ENCODE measurements around the gene PRDX1.

PRDX1 gene

GRCh38 chr1:45521413-45522323 lies at the start of gene PRDX1:
PRDX1 (minus strand) TSS chr1:45521884; CDS start chr1:45519043, 2,841 bp downstream.
- peak; percentile 93 for DNase-seq (ENCODE audit: low read depth)

- no peak for DNase-seq (ENCODE audit: low read depth)
Measured at GRCh38 chr1:45570631-45571030, 48.9 kb upstream of the PRDX1 start.

- DNase-seq (ENCODE audit: low read depth), result peak; percentile 70
Measured at GRCh38 chr1:45569962-45570581, 48.4 kb upstream of the PRDX1 start.

- no peak for DNase-seq (ENCODE audit: low read depth)
Measured at GRCh38 chr1:45569571-45569961, 47.9 kb upstream of the PRDX1 start.

GRCh38 chr1:45568421-45568820 lies 46.7 kb upstream of the PRDX1 start:
- DNase-seq (ENCODE audit: low read depth), result no peak

- DNase-seq (ENCODE audit: low read depth), result no peak
Measured at GRCh38 chr1:45567911-45568310, 46.2 kb upstream of the PRDX1 start.

DNA sequence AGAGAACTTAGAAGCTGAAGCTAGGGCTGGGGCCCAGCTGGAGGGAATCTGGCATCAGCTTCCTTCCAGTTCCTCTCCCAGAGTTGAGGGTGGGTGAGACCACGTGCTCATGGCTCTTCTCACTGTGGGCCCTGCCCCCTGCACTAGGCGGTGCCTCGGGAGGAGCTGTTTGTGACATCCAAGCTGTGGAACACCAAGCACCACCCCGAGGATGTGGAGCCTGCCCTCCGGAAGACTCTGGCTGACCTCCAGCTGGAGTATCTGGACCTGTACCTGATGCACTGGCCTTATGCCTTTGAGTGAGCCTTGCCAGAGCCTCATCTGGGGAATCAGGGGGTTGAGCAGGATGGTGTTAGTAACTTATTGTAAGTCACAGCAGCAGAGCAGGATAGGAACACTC lies 45.0 kb upstream of the PRDX1 start:
- no peak for DNase-seq (ENCODE audit: low read depth)

- DNase-seq (ENCODE audit: low read depth), result no peak
Measured at GRCh38 chr1:45563843-45564242, 42.2 kb upstream of the PRDX1 start.

GRCh38 chr1:45557422-45557944 lies 35.8 kb upstream of the PRDX1 start:
- DNase-seq (ENCODE audit: low read depth), result no peak

DNA sequence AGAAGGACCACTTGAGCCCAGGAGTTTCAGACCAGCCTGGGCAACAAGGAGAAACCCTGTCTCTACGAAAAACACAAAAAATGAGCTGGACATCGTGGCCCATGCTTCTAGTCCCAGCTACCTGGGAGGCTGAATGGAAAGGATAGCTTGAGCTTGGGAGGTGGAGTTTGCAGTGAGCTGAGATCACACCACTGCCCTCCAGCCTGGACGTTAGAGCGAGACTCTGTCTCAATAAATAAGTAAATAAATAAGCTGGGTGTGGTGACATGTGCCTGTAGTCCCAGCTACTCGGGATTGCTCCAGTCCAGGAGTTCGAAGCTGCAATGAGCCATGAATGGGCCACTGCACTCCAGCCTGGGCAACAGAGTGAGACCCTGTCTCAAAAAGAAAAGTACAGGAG lies 32.5 kb upstream of the PRDX1 start:
- no peak for DNase-seq (ENCODE audit: low read depth)

DNA sequence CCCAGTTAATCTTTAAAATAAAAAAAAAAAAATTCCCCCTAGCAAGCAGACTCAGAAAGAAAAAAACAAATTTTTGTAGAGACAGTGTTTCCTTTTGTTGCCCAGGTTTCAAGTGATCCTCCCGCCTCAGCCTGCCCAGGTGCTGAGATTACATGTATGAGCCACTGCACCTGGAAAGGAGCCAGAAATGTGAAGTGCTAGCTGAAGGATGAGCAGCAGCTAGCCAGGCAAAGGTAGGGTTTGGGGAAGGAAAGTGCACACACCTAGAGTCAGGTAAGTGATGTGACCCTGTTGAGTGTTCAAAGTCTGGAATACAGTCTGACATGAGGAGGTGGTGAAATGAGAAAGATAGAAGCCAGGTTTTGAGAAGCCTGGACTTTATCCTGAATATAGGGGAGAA lies 30.6 kb upstream of the PRDX1 start:
- DNase-seq (ENCODE audit: low read depth), result no peak

DNA sequence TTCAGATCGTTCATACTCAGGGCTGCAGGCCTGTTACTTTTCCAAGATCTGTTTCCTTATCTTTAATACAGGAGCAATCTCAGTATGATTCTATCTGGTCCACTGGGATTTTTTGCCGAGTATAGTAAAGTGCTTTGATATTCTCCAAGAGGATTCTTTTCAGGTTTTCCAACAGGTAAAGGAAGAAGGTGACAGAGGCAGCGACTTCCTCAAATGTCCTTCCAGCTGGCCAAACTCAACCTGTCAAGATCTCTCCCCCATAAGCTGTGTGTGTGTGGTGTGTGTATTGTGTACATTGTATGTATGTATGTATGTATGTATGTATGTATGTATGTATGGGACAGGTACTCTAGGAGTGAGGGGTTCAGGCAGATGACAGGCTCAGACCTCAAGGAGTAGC lies 30.0 kb upstream of the PRDX1 start:
- no peak for DNase-seq (ENCODE audit: low read depth)

DNA sequence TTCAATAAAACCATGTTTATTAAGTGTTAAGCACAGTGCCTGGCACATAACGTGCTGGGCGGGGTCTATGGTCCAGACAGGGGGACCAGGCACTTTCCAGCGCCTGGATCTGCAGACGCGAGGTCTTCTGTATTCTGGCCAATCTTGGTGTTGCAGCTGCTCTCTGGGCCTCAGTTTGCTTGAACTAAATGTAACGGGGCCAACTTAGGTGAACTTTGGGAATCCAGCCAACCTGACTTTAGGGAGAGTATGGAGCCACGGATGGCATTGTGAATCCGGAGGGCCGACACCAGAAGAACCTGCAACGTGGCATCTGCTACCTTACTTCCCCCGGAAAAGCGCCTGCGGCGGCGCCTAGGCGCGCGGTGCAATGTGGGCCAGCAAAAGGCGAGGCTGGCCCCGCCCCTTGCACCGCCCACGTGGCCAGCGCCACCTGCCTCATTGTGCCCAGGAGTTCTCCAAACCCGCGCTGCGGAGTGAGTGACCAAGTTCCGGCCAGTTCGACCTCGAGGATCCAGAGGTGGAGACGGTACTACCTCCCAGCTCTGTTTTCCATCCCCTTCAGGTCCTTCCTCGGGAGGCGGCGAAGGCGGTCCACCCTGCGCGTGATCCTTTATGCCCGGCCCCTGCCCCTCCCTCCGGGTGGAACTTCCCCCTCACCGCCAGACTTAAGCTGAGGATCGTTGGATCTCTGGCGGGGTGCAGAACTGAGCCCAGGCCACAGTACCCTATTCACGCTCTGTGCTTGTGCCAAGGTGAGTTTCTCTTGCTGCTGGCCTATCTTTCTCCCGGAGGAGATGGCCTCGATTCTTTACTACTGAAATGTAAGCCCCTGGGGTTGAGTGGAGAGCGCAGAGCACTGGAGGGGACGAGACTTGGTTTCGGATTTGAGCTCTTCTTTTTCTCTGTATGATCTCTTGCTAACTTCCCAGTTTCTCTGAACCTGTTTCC lies 29.0 kb upstream of the PRDX1 start, which contains the start of gene AKR1A1:
AKR1A1 (plus strand) TSS at position 426 of the 951 bp plus-strand sequence. CDS start 10,969 bp downstream, outside the sequence.
- peak; percentile 85 for DNase-seq (ENCODE audit: low read depth)

DNA sequence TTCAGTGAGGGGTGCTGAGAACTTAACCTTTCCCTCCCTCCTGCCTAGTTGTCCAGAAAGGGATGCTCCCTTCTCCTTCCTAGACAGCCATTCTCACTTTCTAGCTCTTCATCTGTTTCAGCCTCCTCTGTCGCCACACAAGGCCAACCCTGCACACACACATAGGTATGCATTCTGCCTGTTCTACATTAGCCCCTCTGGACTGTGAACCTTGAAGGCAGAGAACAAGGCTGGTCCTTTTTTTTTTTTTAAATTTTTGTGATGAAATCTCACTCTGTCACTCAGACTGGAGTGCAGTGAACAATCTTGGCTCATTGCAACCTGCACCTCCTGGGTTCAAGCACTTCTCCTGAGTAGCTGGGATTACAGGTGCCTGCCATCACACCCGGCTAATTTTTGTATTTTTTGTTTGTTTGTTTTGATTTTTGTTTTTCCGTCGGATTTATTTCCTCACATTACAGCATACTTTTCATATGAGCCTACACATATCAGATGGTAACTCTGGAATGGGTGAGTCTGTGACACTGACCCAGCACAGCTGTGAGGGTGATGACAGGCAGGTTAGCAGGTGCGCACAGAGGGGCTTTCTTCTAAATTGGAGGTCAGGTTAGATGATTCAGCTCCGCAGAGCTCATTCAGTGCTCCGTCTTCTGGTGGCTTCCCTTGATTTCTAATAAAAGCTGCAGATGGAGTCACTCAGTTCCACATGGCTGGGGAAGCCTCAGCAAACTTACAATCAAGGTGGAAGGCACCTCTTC lies 24.0 kb upstream of the PRDX1 start:
- no peak for DNase-seq (ENCODE audit: low read depth)

DNA sequence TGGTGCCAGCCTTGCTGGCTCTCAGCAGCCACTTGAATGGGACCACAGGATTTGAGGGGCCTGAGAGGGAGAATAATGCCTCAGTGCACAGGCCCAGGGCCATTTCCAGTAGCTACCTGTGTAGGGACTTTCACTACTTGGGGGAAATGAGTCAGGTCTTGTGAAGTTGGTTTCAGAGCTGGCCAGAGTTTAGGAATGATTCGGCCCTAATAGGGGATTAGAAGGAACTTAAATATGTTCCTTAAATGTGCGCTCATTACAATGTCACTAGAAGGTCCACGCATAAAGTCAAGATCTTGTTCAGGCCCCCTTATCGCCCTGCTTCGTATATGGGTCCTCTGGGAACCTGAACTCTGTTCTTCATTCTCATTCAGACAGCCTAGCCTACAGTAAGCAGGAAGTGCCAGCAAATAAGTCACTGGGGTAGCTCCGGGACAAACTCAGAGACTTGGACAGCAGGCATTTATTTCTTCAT lies 23.4 kb upstream of the PRDX1 start:
- DNase-seq (ENCODE audit: low read depth), result no peak

GRCh38 chr1:45544530-45544929 lies 22.8 kb upstream of the PRDX1 start:
- DNase-seq (ENCODE audit: low read depth), result no peak

GRCh38 chr1:45543581-45544417 lies 22.1 kb upstream of the PRDX1 start:
- DNase-seq (ENCODE audit: low read depth), result no peak

DNA sequence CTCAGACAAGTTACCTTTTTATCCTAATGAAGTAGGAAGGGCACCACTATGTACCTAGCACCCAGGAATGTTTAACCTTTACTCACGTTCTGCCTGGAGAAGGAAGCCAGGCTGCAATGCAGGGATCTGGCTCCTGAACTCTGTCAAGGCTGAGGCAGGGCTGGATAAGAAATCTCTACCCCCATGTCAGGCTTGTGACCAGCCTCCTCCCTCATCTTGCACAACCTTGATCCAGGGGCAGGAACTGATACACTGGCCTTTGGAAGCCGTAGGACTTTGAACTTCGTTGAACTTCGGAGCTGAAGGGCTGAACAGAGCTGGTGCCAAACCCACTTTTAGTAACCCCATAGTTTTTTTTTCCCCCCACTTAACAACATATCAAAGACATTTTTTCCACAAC lies 20.9 kb upstream of the PRDX1 start:
- no peak for DNase-seq (ENCODE audit: low read depth)

- no peak for DNase-seq (ENCODE audit: low read depth)
Measured at GRCh38 chr1:45541193-45541592, 19.5 kb upstream of the PRDX1 start.

- no peak for DNase-seq (ENCODE audit: low read depth)
Measured at GRCh38 chr1:45536886-45537285, 15.2 kb upstream of the PRDX1 start.

Measured in iris pigment epithelial cell (primary cell).